Astrocyte of the spinal cord (primary cell): ENCODE data around the gene TUBA3C.

Experiments used
- DNase-seq: peaks from one replicate; pipeline ENCODE4 v3.0.0; 2011; ENCODE audit warnings: low read depth, low spot score
- H3K4me3 ChIP-seq: 2 replicates; pipeline ENCODE4 v1.5.1; 2011; ENCODE audit warnings: low read depth, mild to moderate bottlenecking, low read length, moderate library complexity
- CTCF ChIP-seq: IDR thresholded peaks from 2 replicates; pipeline ENCODE4 v1.5.1; 2012; ENCODE audit warnings: low read depth, mild to moderate bottlenecking, low read length, inconsistent platforms
- in situ Hi-C: cut with HindIII; loops from 2 replicates; pipeline ENCODE4 v1.10.0; 2017; ENCODE audit warnings: low sequenced_read_pairs

The TUBA3C gene

DNA sequence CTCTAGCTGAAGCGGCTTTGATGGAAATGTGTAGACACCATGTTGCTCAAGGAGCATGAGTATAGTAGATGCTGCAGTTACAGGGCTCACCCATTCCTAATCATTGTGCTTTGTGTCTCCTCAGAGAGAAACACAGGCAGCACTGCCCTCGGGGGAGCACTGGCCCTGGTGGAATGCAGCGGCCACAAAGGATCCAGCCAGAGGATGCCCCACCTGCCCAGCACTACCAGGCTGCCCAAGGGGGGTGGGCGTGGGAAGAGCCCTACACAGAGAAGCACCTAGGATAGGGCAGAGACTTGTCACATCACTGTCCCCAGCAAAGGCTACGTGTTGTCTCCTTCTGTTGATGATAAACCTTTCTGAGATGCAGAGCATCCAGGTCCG lies 9.0 kb downstream of the TUBA3C start:
- DNase-seq: no peak
- in situ Hi-C loops: no loop called here
- no peak overlapping the region for H3K4me3 ChIP-seq
- no peak for TF ChIP-seq CTCF

- no peak for TF ChIP-seq CTCF
- in situ Hi-C loops: no loop called here
- H3K4me3 ChIP-seq: no peak overlapping the region
- no peak for DNase-seq
Observed at GRCh38 chr13:19172007-19172646, 9.5 kb downstream of the TUBA3C start.

GRCh38 chr13:19171563-19171962 lies 10.1 kb downstream of the TUBA3C start:
- in situ Hi-C loops: no loop called here
- DNase-seq: no peak
- no peak for TF ChIP-seq CTCF
- no peak overlapping the region for H3K4me3 ChIP-seq

GRCh38 chr13:19169991-19170390 lies 11.6 kb downstream of the TUBA3C start:
- in situ Hi-C loops: no loop called here
- no peak overlapping the region for H3K4me3 ChIP-seq
- no peak for TF ChIP-seq CTCF

DNA sequence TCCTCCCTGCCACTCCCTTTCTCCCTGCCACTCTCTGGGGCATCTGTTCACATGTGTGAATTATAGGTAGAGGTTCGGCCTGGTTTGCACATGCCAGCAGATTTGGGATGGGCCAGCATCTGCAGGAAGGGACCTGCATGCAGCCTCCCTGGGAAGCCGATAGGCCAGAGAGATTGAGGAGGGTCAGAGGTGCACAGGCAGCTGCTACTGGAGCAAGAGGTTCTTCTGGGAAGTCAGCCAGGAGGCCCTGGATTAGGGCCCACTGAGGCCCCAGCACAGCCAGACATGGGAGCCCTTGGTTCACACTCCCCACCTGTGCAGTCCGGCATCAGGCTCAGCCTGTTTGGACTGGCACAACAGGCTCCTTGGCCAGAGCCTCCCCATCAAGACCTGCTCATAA lies 12.1 kb downstream of the TUBA3C start:
- TF ChIP-seq CTCF: no peak
- in situ Hi-C loops: no loop called here
- H3K4me3 ChIP-seq: no peak overlapping the region
- DNase-seq: no peak

More at GRCh38 chr13:19169991-19170390, 11.6 kb downstream of the TUBA3C start:
- DNase-seq: no peak

DNA sequence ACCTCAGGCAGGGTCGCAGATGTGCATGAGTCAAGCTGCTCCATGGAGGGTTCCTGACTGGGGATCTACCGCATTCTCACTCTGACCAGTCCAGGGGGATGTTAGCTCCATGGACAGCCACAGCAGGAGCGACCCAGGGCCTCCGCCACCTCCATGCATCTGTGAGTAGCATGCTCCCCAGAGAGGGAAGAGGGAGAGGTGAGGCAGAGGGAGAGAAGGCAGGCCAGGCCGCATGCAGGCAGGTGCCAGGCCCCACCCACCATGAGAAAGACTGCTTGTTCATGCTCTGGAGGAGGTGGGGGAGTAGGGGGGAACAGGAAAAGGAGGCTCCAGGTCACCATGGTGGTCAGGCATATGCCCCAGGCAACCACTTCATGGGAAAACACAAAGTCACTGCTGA lies 20.3 kb downstream of the TUBA3C start:
- TF ChIP-seq CTCF: no peak
- no peak overlapping the region for H3K4me3 ChIP-seq
- no peak for DNase-seq
- in situ Hi-C loops: no loop called here
